ENCODE results near the gene VPS52.

DNA sequence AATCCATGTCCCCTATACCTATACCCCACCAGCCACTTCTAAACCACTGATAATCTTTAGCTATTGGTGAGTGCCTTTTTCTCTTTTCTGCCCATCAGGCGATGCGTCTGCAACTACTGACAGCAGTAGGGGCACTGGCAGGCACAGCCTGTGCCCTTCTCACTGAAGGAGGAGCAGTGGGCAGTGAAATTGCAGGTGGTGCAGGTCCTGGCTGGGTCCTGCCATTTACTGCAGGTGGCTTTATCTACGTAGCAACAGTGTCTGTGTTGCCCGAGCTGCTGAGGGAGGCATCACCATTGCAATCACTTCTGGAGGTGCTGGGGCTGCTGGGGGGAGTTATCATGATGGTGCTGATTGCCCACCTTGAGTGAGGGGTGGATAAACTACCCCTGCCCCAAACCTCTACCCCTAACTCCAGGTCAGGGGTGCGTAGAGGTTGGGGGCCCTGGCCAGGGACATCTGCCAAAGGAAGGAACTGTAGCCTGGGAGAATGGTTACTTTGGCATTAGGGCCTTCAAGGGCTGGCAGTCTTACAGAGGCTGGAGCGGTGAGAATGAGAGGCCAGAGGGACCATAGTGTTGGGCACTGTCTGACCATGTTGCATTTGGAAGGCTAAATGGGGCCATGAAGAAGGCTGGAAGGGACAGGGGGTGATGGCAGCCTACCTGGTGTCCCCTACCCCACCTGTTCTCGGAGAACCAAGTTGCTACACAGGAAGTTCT is 68.1 kb downstream of the VPS52 start:
- TF ChIP-seq FOXM1 (IDR thresholded peaks at IDR 0.05; ENCODE audit: borderline replicate concordance): no peak
- TF ChIP-seq, protein P1, sequence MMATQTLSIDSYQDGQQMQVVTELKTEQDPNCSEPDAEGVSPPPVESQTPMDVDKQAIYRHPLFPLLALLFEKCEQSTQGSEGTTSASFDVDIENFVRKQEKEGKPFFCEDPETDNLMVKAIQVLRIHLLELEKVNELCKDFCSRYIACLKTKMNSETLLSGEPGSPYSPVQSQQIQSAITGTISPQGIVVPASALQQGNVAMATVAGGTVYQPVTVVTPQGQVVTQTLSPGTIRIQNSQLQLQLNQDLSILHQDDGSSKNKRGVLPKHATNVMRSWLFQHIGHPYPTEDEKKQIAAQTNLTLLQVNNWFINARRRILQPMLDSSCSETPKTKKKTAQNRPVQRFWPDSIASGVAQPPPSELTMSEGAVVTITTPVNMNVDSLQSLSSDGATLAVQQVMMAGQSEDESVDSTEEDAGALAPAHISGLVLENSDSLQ (IDR thresholded peaks at IDR 0.05): no peak
- TF ChIP-seq ARNT (IDR thresholded peaks at IDR 0.05): no peak
- no peak for TF ChIP-seq BHLHE40 (IDR thresholded peaks at IDR 0.05; ENCODE audit: borderline replicate concordance)
